Measurements from ENCODE around the gene EPB41L2. TPM values are rescaled to one million over a fixed set of nuclear protein-coding genes. Genes with fewer than 3 reads are reported as not detected.

EPB41L2 gene
- total and polyA plus RNA-seq, 2 experiments from 2014 or later = 27.4 to 35.8 TPM

- H3K79me2 ChIP-seq = no peaks in the 10 kb centered on the region
- H2AFZ ChIP-seq = no peak overlapping the region
- H3K4me1 ChIP-seq (ENCODE audit: insufficient read depth) = peaks cover 3% of the 10 kb centered on the region
- H4K20me1 ChIP-seq (ENCODE audit: insufficient read depth, poor library complexity, severe bottlenecking) = no peaks in the 10 kb centered on the region
- no peaks in the 10 kb centered on the region for H3K36me3 ChIP-seq (replicated peaks; ENCODE audit: insufficient read depth, low read depth)
- no peaks in the 10 kb centered on the region for H3K27me3 ChIP-seq
- TF ChIP-seq EZH2 (IDR thresholded peaks at IDR 0.05; ENCODE audit: borderline replicate concordance) (no peak), CTCF (IDR thresholded peaks at IDR 0.05; ENCODE audit: poor library complexity) (no peak), EZH2phosphoT487 (IDR thresholded peaks at IDR 0.05; ENCODE audit: low read depth, severe bottlenecking, unreplicated experiment) (no peak)
- 91% methylated on average over 1 of the region's 1 CpG for WGBS (ENCODE audit: low lambda C conversion rate, missing lambda C conversion rate)
- H3K4me3 ChIP-seq = no peak overlapping the region
- no peak for DNase-seq (ENCODE audit: low spot score)
- no peak overlapping the region for H3K4me2 ChIP-seq
- no peak overlapping the region for H3K27ac ChIP-seq
- H3K9me2 ChIP-seq (replicated peaks; ENCODE audit: insufficient read depth) = no peaks in the 10 kb centered on the region
- no peaks in the 10 kb centered on the region for H3K9me3 ChIP-seq (ENCODE audit: low read depth)
Measured at GRCh38 chr6:130903007-130903406, 160.0 kb downstream of the EPB41L2 start.

- Histone ChIP-seq H3K27ac (no peak overlapping the region), H3K9me3 (ENCODE audit: low read depth) (no peaks in the 10 kb centered on the region), H3K9me2 (replicated peaks; ENCODE audit: insufficient read depth) (no peaks in the 10 kb centered on the region), H3K4me1 (ENCODE audit: insufficient read depth) (no peaks in the 10 kb centered on the region), H3K4me3 (no peak overlapping the region), H2AFZ (no peak overlapping the region), H3K4me2 (no peak overlapping the region), H3K27me3 (no peaks in the 10 kb centered on the region), H3K36me3 (replicated peaks; ENCODE audit: insufficient read depth, low read depth) (no peaks in the 10 kb centered on the region), H4K20me1 (ENCODE audit: insufficient read depth, poor library complexity, severe bottlenecking) (no peaks in the 10 kb centered on the region), H3K79me2 (no peaks in the 10 kb centered on the region)
- TF ChIP-seq EZH2phosphoT487 (IDR thresholded peaks at IDR 0.05; ENCODE audit: low read depth, severe bottlenecking, unreplicated experiment) = no peak
- no peak for TF ChIP-seq EZH2 (IDR thresholded peaks at IDR 0.05; ENCODE audit: borderline replicate concordance)
- no peak for TF ChIP-seq CTCF (IDR thresholded peaks at IDR 0.05; ENCODE audit: poor library complexity)
- DNase-seq (ENCODE audit: low spot score) = no peak
- 88% methylated on average over 3 of the region's 3 CpGs for WGBS (ENCODE audit: low lambda C conversion rate, missing lambda C conversion rate)
Measured at GRCh38 chr6:130900913-130901312, 162.1 kb downstream of the EPB41L2 start.

GRCh38 chr6:130896249-130896648 is 166.8 kb downstream of the EPB41L2 start:
- Histone ChIP-seq H2AFZ (no peak overlapping the region), H3K27ac (no peak overlapping the region), H3K27me3 (no peaks in the 10 kb centered on the region), H3K4me1 (ENCODE audit: insufficient read depth) (no peaks in the 10 kb centered on the region), H3K36me3 (replicated peaks; ENCODE audit: insufficient read depth, low read depth) (no peaks in the 10 kb centered on the region), H3K4me2 (no peak overlapping the region), H3K4me3 (no peak overlapping the region), H3K9me3 (ENCODE audit: low read depth) (no peaks in the 10 kb centered on the region), H3K79me2 (no peaks in the 10 kb centered on the region), H4K20me1 (ENCODE audit: insufficient read depth, poor library complexity, severe bottlenecking) (no peaks in the 10 kb centered on the region), H3K9me2 (replicated peaks; ENCODE audit: insufficient read depth) (no peaks in the 10 kb centered on the region)
- DNase-seq (ENCODE audit: low spot score) = no peak
- TF ChIP-seq EZH2phosphoT487 (IDR thresholded peaks at IDR 0.05; ENCODE audit: low read depth, severe bottlenecking, unreplicated experiment) (no peak), EZH2 (IDR thresholded peaks at IDR 0.05; ENCODE audit: borderline replicate concordance) (no peak), CTCF (IDR thresholded peaks at IDR 0.05; ENCODE audit: poor library complexity) (no peak)
- 98% methylated on average over 5 of the region's 5 CpGs for WGBS (ENCODE audit: low lambda C conversion rate, missing lambda C conversion rate)

GRCh38 chr6:130895516-130895915 is 167.5 kb downstream of the EPB41L2 start:
- 68% methylated on average over 2 of the region's 2 CpGs for WGBS (ENCODE audit: low lambda C conversion rate, missing lambda C conversion rate)

More at GRCh38 chr6:130895516-130895915, 167.5 kb downstream of the EPB41L2 start:
- no peaks in the 10 kb centered on the region for H3K4me1 ChIP-seq (ENCODE audit: insufficient read depth)
- H3K9me2 ChIP-seq (replicated peaks; ENCODE audit: insufficient read depth) = no peaks in the 10 kb centered on the region
- no peak for DNase-seq (ENCODE audit: low spot score)
- H3K27me3 ChIP-seq = no peaks in the 10 kb centered on the region
- H3K4me3 ChIP-seq = no peak overlapping the region
- no peak overlapping the region for H3K4me2 ChIP-seq
- H3K36me3 ChIP-seq (replicated peaks; ENCODE audit: insufficient read depth, low read depth) = no peaks in the 10 kb centered on the region
- H3K27ac ChIP-seq = no peak overlapping the region
- H3K79me2 ChIP-seq = no peaks in the 10 kb centered on the region
- no peak overlapping the region for H2AFZ ChIP-seq
- no peaks in the 10 kb centered on the region for H3K9me3 ChIP-seq (ENCODE audit: low read depth)
- TF ChIP-seq EZH2phosphoT487 (IDR thresholded peaks at IDR 0.05; ENCODE audit: low read depth, severe bottlenecking, unreplicated experiment) = no peak
- no peak for TF ChIP-seq CTCF (IDR thresholded peaks at IDR 0.05; ENCODE audit: poor library complexity)
- no peak for TF ChIP-seq EZH2 (IDR thresholded peaks at IDR 0.05; ENCODE audit: borderline replicate concordance)
- H4K20me1 ChIP-seq (ENCODE audit: insufficient read depth, poor library complexity, severe bottlenecking) = no peaks in the 10 kb centered on the region
